Fibroblast of skin of left quadriceps (primary cell): ENCODE measurements around the gene CDKAL1.
"Not testable (repeated sequence)": the region's sequence is repeated elsewhere in the genome, so short reads cannot be mapped to it uniquely, and the experiment has no call there.

Source experiments
- DNase-seq, 2 experiments: peaks; one replicate each; pipeline ENCODE4 v3.0.0-alpha.2; 2013; ENCODE audit warnings: low read depth in 2 of 2

CDKAL1 gene

DNA sequence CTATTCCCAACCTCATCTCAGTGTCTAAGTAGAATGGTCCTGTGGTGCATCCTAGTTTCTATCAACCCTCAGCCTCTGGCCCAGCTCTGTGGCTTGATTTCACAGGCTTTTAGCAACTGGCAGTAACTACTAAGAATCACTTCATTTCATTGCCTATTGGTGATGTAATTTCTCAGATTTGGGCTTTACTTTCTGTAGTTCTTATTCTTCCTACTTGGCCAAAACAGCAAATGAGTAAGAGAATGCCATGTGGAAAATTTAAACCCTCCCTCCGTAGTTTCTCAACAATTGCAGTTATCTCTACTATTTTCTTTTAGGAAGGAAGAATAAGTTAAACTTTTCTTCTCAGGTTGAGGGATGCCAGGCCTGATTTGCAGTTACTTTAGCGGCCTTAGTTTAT lies 387.3 kb downstream of the CDKAL1 start:
- no peak for DNase-seq

DNA sequence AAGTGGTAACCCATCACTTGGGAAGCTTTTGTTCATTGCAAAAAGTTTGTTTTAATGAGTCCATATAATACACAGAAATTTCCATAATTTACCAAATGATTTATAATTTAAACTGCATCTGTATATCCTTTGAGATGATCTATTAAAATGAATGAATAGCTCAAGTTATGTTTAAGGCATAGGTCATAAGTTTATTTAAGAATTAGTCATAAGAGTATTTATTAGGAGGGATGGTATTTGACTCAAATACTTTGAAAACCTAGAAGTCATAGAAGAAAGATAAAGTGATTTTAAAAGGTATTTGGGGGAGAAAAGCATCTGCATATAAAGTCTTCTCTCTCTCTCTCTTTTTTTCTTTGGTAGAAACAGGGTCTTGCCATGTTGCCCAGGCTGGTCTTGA lies 388.5 kb downstream of the CDKAL1 start:
- DNase-seq = no peak

GRCh38 chr6:20924094-20924493 lies 389.8 kb downstream of the CDKAL1 start:
- DNase-seq = not testable (repeated sequence)

DNA sequence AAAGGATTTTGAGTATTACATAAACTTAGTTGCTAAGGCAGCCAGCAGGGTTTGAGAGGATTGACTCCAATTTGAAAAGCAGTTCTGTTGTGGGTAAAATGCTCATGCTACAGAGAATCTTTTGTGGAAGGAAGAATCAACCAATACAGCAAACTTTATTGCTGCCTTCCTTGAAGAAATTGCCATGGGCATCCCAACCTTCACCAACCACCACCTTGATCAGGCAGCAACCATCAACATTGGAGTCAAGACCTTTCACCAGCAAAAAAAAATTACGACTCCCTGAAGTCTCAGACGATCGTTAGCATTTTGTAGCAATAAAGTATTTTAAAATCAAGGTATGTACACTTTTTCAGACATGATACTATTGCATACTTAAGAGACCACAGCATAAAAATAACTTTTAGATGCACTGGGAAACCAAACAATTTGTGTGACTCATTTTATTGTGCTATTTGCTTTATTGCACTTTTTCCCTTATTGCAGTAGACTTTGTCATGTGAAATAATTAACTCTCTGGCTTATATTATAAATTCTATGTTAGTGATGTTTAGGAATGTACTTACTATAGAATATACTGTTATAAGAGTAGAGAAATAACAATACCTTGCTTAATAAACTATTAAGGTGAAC lies 390.8 kb downstream of the CDKAL1 start:
- DNase-seq = peak; percentile 34 to 36

GRCh38 chr6:20927130-20927860 lies 393.0 kb downstream of the CDKAL1 start:
- DNase-seq = no peak

- DNase-seq = no peak
These were observed 395.0 kb downstream of the CDKAL1 start for GRCh38 chr6:20929283-20929682.

DNA sequence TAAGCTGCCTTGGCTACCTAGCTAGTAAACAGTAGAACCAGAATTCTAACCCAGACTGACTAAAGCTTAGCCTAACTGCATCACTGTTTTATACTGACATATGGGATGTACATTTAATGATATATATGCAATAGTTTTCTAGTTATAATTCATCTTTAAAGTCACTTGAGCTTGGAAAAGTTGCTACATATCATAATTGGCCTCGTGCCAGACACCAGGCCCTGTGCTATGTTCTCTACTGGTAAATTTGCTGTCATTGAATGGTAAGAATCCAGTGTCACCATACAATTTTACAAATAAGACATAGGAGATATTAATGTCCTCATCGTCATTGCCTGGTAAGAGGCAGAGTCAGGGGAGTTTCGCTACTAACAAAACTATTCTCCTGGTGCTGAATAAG lies 396.8 kb downstream of the CDKAL1 start:
- no peak for DNase-seq

GRCh38 chr6:20931772-20932171 lies 397.5 kb downstream of the CDKAL1 start:
- no peak for DNase-seq

DNA sequence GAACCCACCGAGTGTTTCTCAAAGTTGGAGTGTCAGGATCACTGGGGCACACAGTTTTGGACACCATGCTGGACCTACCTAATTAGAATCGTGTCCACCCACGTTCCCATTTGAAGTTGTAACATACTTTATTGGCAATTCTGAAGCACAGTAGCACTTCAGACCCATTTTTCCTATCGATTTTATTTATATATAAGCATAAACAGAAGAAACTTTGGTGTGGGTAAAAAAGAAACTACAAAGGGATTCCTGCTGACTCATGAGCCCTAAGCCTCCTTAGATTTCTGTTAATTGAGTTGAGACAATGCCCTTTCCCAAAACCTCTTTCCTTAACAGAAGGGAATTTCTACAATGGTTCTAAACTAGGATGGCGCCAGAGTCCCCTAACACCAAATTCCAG lies 398.0 kb downstream of the CDKAL1 start:
- DNase-seq = no peak

DNA sequence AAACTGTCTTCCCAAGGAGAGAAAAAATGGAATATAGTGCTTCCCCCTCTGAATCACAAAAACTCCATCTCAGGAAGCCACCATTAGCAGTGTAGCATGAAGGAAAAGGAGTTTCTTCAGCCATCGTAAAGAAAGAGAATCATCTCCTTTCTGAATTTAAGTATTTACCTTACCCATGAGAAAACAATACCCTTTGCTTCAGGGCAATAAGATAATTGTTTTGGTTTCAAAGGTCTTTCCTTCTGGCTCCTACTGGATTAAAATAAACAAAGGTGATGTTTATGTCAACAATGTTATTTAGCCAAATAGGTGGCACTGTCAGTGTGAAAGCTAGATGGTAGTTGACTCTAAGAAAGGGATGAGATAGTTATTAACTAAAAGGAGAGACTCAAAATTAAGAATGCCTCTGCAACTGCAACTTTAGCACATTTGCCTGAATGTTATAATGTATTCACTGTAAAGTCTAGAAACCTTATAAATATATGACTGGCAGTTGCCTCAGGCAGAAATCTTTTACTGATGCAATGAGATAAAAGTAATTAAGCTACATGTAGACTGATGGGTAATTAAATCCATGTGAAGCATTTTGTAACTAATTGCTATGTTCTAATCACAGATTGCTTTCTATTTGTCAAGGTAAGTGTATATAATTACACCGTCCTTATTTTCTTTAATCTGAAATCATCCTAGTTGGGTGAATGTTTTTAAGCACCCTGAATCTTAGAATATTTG lies 399.0 kb downstream of the CDKAL1 start:
- DNase-seq = no peak

DNA sequence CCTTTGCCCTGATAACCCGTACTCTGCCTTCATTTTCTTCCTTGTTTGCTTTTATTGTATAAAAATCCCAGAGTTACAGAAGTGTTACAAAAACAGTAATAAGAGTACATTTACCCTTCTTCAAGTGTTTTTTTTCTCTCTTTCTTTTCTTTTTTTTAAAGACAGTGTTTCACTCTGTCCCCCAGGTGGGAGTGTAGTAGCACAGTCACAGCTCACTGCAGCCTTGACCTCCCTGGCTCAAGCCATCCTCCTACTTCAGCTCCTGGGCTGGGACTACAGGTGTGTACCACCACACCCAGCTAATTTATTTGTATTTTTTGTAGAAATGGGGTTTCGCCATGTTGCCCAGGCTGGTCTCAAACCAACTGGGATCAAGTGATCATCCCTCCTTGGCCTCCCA lies 402.7 kb downstream of the CDKAL1 start:
- no peak for DNase-seq

DNA sequence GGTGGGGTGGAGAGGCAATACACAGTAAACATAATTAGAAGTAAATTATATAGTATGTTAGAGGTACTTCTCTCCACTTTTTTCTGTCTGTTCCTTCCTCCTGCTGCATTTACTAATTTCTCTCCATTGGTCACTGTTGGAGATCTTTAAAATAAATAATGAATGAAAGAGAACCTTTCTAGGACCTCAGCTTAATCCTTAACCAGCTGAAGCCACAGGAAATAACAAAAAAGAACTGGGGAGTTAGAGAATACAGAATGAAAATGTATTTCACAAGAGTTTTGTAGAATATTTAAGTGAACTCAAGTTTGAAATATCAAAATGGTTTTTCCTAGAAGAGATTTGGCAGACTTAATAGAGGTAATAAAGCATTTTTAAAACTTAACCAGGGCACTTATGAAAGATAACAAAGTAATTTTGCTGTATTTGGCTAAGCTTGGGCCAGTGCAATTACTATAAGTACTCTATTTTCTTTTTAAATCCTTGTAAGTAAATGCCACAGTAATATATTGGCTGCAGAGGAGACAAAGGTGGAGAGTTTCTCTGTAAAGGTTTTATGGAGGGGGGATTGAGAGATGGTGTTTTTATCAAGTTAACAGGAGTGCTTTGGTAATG lies 405.0 kb downstream of the CDKAL1 start:
- no peak for DNase-seq

- DNase-seq = no peak
These were observed 408.9 kb downstream of the CDKAL1 start for GRCh38 chr6:20943040-20943627.

- DNase-seq = no peak
These were observed 409.7 kb downstream of the CDKAL1 start for GRCh38 chr6:20943922-20944321.

GRCh38 chr6:20946022-20946421 lies 411.8 kb downstream of the CDKAL1 start:
- DNase-seq = no peak

DNA sequence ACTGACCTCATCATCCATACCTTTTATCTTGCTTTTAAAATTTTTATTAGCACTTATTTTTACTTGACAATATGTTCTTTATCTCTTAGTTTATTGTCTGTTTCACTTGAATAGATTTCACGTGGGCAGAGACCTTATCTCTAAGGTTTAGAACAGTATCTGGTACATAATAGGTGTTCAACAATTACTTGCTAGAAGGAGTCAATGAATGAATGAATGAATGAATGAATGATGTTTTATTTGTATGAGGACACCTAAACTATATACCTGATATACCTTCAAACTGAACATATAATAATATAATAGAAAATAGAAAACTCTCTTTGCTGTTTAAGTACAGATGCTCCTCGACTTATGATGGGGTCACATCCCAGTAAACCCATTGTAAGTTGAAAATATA lies 412.6 kb downstream of the CDKAL1 start:
- DNase-seq = no peak

DNA sequence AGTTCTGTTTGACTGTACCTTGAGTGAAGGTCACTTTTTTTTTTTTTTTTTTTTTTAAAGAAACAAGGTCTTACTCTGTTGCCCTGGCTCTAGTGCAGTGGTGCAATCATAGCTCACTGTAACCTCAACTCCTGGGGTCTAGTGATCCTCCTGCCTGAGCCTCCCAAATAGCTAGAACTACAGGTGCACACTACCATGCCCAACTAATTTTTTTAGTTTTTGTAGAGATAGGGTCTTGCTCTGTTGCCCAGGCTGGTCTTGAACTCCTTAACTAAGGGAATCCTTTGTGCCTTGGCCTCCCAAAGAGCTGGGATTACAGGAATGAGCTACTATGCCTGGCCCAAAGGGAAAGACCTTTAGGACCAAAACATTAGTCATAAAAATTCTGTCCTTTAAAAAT lies 413.7 kb downstream of the CDKAL1 start:
- no peak for DNase-seq

DNA sequence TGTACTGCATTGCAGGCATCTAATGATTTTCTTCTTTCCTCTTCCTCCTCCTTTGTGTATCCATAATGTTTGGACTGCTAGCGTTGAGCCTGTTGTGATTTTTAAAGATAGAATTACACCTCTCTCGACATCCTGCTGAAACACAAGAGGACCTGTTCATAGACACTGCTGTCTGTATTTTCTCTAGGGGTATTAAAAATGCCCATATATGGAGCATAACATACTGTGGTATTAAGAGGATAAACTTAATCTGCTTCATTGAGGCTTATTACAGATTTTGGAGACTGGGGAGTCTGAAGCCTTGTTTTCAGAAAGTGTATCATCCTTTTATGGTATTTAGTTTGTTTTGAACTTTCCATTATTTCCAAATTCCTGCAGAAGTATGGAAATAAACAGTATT lies 414.3 kb downstream of the CDKAL1 start:
- no peak for DNase-seq

DNA sequence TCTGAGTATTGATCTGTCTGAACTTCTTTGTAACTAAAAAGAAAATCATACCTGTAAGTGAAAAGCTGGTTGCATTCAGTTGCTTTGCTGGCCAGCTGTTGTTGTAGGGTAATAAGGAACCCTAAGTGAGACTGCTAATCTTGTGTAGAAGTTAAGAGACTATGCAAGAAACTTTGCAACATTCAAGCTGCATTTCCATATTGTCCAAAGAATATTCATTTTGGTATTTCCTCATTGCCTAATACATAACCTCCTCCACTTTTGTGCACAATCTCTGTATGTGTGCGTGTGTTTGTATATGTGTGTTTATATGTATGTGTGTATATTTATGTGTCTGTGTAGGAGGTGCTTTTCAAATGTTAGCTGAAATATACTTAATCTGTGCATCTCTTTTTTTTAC lies 414.9 kb downstream of the CDKAL1 start:
- no peak for DNase-seq

GRCh38 chr6:20952699-20953474 lies 418.6 kb downstream of the CDKAL1 start:
- peak; percentile 28 to 38 for DNase-seq

GRCh38 chr6:20954315-20954714 lies 420.1 kb downstream of the CDKAL1 start:
- DNase-seq = no peak
